Activated CD4-positive, alpha-beta T cell treated with anti-CD3 and anti-CD28 coated beads, Interleukin-10, Interleukin-2, amounts not matched to agents 100 ng/mL and 50 ng/mL, durations not matched to agents 16 hours and 8 hours (primary cell): Measurements from ENCODE around the gene UCP3.

Experiments
- DNase-seq: peaks from one replicate; pipeline ENCODE4 v3.0.0-alpha.2; 2020

The UCP3 gene, protein sequence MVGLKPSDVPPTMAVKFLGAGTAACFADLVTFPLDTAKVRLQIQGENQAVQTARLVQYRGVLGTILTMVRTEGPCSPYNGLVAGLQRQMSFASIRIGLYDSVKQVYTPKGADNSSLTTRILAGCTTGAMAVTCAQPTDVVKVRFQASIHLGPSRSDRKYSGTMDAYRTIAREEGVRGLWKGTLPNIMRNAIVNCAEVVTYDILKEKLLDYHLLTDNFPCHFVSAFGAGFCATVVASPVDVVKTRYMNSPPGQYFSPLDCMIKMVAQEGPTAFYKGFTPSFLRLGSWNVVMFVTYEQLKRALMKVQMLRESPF

DNA sequence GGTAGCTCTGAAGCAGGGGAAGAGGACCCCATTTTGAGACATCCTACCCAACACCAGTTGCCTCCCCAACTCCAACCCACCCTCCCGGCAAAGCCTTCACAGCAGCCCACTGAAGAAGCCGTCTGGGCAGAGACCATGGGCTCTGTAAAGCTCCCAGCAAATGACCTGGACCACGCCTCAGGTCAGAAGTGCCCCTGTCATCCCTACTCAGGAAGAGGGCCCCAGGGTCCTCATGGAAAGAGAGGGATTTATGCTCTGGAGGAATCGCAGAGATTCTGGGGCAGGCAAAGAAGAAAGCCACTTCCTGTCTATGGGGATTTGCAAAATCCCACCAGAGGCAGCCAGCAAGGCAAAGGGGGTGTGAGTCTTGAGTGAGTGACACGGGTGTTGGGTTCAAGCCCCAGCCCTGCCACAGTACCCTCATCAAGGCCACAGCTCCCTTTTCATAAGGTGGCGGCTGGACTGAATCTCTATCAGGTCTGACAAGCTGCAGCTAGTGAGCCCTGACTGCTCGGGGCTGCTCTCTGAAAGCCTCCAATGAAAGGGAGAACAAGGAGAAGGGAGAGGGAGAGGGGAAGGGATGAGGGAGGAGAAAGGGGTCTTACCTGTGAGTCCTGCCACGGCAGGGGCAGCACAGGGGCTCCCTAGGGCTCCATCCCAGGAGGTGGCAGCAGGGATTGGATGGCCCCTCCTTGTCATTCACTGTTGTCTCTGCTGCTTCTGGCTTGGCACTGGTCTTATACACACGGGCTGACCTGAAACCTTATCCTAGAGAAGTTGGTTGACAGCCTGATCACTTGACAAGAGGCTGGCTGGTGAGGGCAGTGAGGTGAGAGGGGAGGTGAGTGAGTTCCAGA lies at the start of gene UCP3:
TSS of gene UCP3 (minus strand) at position 713 of the 857 bp plus-strand sequence. CDS start 2,043 bp downstream, outside the sequence.
- DNase-seq, result no peak

DNA sequence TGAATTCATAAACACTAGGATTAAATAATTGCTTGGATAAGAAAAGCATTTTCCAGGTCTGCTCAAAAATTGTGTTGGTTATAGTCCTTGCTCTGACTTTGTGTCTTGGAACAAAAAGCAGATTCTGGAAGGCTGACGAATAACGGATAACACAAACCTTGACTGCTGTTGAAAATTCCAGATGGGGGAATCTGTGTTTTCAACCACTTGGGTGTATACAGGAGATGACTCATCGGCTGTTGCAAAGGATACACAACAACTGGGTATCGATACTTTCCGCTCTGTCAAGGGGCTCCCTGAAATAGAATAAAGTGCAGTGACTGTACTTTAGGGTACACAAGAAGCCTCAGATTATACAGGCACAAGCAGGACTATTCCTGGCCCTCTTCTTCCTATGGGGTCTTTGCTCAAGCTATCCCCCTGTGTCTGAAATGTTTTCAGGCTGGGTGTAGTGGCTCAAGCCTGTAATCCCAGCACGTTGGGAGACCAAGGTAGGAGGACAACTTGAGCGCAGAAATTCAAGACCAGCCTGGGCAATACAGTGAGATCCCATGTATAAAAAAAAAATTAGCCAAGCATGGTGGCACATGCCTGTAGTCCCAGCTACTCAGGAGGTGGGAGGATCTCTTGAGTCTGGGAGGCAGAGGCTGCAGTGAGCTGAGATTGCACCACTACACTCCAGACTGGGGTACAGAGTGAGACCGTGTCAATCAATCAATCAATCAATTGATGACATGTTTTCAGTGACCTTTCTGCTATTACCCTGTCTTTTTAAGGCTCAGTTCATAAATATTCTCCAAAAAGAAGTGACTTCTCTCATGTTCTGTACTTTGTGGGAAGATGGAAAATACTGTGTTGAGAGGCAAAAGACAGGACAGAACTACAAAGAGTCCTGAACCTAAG lies 48.6 kb upstream of the UCP3 start:
- no peak for DNase-seq

DNA sequence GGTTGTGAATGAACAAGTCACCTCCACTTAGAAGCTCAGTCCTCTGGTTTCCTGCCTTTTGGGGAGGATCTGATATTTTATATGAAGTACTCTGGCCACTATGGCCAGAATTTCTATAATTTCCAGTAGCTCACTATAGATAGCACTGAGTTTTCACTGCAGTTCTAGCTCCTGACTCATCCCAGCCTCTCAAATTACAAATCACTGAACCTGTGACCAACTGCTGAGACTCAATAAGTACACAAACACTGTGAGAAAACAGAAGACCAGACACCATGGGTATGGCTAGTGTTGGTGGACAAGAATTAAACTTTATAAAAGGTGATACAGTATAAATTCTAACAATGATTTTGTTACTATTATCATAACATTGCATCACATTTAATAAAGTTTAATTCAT lies 47.1 kb upstream of the UCP3 start:
- no peak for DNase-seq

DNA sequence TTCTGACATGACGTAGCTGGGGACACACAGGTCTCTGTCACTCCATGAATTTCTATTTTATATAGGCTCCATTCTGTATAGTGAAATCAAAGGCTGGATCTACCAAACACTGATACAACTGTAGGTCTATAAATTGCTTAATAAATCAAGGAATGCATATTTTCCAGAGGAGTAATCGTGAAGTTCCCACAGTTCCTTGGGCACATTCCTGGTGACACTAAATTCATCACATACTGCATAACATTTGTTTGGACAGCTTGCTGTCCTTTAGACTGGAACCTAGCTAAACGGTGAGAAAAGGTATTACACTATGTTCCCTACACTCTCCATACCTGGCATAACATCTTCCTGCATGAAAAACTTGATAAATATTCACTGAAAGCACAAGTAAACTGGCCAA lies 41.6 kb upstream of the UCP3 start:
- no peak for DNase-seq

DNA sequence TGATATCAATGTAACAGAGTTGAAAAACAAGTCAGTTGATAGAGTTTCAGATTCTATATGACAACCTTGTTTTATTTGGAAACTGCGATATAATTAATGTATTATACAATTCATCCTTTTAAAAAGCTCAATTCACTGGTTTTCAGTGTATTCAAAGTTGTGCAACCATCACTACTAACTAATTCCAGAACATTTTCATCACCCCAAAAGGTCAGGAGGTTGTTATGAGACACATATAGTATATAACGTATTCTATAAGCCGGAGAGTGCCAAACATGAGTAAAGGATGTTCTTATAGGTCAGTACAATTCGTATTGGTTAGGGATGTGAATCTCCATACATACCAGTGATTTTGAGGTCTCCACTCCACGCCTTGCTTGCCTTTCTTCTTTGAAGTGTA lies 40.1 kb upstream of the UCP3 start:
- DNase-seq, result no peak

DNA sequence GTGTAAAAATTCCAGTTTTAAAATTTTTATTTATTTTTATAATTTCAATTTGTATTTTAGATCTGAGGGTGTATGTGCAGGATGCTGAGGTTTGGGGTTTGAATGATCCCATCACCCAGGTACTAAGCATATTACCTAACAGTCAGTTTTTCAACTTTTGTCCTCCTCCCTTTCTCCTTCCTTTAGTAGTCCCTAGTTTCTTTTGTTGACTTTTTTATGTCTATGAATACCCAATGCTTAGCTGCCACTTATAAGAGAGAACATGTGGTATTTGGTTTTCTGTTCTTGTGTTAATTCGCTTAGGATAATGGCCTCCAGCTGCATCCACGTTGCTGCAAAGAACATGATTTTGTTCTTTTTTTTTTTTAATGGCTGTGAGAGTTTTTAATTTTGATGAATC lies 35.7 kb upstream of the UCP3 start:
- no peak for DNase-seq

DNA sequence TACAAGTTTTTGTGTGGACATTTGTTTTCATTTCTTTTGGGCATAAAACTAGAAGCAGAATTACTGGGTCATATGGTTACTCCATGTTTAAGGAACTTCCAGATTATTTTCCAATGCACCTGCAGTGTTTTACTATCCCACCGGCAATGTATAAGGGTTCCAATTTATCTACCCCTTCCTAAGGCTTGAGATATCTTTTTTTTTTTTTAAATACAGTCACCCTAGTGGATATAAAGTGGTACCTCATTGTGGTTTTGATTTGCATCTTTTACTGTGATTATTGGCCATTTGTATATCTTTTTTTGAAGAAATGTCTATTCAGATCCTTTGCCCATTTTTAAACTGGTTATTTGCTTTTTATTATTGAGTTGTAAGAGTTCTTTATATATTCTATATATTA lies 34.6 kb upstream of the UCP3 start:
- no peak for DNase-seq

DNA sequence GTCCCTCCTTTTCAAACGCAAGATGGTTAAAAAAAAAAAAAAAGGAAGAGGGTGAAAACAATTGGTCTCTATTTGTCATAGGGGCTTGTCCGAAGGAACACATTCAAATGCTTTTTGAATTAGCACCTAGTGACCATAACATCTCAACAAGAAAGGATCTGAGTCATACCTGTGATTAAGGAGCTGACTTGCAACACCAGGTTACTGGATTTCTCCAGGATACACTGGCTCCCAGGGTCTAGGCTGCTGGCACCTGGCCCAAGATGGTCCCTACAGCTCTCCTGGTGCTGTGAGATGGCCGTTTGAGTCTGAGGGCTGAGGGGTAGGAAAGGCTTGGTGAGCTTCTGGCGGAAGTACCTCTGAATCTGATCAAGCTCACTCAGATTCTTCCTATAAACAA lies 28.4 kb upstream of the UCP3 start:
- no peak for DNase-seq

DNA sequence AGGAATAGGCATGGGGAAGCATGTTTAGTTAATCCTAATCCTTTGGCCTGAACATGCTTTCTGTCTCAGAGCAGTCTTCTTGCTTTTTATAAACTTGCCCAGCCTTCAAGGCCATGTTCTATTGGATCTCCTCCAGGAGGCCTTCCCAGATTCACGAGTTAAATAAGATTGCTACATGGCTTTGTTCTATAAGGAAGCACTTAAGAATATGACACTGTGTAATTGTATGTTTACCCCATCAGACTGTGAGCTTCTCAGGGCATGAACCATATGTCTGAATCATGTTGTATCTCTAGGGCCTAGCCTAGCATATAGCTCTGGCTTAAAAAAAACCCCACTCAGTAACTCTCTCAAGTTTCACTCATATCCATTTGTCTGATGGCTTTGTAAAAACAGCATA lies 26.4 kb upstream of the UCP3 start:
- DNase-seq, result no peak

DNA sequence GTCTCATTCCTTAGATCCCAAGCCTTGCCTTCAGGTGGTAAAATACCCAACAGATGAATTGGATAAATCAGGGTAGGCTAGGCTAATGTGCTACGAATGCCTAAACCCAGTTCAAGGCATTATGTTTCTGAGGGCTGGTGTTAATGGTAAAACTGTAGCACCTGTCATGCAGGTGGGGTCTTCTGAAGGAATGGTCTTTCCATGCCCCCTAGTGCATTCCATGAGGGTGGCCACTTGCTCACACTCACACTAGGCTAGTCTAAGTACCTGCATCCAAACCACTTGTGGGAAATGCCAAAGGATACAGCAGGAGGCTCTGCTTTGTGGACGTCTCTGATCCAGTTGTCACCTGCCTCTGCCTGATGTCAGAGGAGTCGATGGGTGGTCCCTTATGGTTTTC lies 24.2 kb upstream of the UCP3 start:
- no peak for DNase-seq

DNA sequence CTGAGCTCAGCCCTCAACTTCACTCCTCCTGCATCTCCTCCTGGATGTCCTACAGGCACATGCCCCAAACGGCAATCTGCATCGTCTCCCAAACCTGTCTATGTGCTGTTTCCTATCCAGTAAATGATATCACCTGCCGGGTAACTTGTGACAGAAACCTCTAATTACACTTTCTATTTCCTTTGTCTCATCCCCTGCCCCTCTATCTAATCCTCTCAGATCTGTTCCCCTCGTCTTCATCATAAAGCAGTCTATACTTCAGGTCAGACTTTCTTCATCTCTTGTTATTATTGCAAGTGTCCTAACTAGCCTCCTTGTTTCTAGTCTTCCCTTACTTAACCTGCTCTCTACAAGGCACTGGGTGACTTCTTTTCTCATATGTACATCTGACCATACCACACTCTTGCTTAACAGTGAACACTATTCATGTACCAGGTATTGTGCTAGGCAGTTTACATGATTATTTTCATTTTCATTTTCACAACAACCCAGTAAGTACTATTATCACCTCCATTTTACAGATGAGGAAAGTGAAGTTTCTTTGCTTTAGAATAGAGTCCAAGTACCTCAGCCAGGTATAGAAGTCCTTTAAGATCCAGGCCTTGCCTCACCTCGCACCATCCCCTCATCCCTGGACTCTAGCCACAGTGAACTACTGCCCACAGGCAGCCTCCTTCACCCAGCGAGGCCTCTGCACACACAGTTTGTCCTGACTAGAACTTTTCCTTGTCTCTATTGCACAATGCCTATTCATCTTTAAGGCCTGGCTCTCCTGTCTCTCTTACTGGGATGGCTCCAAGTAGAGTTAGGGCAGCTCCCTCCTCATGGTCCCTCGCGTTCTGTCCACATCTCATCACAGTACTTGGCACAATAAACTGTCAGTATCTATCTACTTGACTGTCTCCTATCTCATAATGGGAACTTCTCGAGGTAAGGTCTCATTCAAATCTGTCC lies 22.1 kb upstream of the UCP3 start:
- peak; percentile 50 for DNase-seq

DNA sequence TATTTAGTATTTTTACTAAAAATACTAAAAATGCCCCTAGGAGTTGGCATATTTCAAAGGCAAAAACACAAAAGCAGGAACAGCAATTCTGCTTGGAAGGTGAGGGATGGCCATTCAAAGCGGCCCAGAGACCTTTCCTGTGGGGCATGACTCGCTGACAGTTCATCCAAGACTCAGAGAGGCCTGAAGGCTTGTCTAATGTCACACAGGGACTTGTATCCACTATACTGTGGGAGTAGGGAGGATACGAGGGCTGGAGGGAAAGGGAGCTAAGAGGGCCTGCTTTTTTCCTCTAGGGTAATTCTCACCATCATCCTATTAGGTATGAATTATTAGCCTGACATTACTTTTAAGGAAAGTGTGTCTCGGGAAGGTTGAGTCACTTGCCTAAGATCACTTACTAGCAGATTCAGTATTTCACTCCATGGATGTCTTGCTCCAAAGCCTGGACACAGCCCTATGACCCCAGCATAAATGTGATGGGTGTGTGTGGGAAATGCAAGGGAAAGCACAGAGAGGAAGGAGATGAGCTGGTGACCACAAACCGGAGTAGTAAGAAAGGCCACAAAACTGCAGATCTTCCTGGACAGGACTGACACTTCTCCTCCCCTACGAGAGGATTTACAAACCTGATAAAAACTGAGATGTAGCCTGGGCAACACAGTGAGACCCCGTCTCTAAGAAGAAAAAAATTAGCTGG lies 16.7 kb upstream of the UCP3 start:
- DNase-seq, result peak; percentile 67

DNA sequence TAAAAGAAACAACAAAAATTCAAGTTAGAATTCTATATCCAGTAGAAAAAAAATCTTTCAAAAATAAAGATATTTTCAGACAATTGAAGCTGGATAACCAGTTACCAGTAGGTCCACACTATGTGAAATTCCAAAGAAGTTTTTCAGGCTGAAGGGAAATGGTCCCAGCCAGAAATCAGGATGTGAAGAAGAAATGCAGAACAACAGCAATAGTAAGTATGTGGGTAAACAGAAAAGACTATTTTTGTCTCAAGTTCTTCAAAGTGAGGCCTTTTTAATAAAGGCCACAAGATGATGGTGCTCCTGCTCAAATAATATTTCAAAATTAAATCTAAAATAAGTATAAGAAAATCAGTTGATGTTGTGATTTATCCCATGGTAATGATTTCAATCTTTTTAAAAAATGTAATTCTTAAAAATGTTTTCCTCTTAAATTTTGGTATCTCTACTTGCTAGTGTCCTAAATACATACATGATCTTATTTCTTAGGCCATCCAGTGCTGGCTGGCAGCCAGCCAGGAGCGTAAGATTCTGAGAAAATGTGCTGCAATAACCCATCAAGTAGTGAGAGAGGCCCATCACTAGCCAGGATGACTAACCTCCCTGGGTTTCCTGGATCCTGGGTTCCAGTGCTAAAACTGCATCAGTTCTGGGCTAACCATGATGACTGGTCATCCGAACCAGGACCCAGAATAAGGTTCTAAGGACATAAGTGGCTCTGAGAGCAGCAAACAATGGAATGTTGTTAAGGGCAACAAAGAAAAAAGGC lies 15.6 kb upstream of the UCP3 start:
- peak; percentile 85 for DNase-seq

DNA sequence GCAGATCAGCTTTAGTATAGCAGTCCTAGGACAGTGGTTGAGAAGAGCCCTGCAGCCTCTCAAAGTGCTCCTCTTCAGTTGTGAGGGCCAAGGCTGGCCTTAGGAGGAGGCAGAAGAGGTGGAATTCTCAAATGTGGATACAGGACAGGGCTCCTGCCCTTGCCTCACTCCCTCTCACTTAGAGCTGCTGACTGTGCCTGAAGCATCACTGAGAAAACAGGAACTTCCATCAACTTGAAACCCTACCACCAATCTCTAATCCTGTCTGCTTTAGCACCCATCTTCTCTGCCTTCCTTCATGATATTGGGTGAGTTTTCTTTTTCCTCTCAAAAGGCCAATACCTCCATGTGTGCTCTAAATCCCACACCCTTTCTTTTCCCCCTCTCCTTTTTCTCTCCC lies 14.4 kb upstream of the UCP3 start:
- DNase-seq, result no peak

DNA sequence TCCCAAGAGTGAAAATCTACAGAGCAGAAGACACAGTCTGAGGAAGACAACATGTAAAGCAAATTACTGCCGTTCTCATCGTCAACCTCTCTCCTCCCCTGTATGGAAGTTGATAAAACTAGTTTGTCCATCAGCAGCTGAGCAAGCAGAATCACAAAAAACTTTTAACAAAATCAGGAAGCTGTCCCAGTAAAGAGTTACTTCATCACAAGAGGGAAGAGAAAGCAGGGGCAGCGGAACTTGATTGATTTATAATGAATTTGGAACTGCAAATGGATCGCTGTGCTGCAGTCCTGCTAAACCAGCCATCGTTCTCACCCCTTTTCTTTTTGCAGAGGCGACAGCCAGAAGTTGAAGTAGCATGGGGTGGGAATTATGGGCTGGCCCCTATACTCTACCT lies 13.7 kb upstream of the UCP3 start:
- no peak for DNase-seq

DNA sequence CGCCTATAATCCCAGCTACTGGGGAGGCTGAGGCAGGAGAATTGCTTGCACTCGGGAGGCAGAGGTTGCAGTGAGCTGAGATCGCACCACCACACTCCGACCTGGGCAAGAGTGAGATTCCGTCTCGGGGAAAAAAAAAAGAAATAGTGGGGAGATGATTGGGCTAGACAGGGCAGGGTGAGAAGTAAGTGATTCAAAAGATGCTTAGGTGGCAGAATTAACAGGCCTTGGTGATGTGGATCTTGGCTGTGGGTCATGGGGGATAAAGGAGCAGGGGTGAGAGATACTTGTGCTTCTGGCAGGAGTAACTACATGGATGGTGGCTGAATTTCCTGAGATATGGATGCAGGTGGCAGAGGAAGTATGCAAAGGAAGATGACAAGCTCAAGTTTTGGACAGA lies 13.1 kb upstream of the UCP3 start:
- no peak for DNase-seq

DNA sequence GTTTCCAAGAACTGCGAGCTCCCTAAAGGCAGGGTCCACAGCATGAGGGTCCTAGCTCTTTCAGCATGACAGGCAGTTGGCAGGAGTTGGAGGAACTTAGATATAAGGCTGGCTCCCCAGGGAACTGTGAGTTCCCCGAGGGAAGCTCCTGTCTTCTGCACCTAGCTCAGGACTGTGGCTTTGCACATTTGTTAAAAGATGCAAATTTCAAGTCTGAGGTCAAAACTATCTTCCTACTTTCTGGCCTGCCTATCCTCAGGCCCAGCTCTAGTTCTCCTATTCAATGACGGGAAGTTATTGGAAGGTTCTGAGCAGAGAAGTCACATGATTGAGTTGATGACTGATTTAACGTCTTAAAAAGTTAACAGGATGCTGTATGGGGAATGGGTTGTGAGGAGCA lies 11.7 kb upstream of the UCP3 start:
- peak; percentile 66 for DNase-seq

DNA sequence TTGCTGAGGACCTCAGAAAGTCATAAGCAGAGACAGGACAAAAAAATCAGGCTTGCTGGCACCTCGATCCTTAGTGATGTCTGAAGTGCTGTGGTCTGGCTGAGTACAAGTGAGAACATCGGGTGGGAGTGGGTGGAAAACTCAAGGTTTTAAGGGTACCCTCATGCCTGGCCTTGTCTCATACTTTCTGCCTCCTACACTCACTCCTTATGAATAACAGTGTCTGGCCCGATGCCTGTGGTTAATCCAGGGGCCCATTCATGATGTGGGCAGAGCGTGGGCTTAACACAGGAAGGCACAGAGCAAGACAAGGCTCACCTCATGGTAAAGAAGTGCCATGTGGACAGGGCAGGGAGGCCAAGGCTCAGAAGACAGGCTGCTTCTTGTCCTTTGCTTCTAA lies 11.0 kb upstream of the UCP3 start:
- DNase-seq, result peak; percentile 86

DNA sequence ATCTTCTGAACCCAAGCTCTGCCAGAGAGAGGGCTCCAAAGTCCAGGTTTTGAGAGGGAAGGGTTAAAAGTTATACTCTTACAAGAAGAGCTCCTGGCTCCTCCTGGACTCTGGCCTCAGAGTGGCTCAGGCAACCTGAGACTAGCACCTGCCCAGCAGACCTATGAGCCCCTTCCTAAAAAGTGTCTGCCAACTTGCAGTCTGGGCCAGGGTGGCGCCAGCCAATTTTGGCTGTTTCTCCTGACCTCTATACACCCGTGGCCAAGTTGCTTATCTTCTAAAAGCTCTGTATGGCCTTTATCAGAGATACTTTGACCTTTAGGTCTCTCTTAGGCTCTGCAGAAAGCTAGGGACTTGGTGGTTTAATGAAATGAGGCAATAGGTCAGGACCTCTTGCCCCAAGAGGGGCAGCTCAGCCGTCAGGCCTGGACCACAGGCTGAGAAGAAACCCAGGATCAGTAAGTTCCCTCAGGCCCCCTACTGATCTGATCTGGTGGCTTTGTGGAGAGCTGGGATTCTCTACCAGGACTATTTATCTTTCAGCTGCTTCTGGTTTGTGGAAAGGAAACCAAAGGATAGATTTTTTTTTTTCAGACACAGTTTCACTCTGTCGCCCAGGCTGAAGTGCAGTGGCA lies 10.3 kb upstream of the UCP3 start:
- DNase-seq, result no peak

DNA sequence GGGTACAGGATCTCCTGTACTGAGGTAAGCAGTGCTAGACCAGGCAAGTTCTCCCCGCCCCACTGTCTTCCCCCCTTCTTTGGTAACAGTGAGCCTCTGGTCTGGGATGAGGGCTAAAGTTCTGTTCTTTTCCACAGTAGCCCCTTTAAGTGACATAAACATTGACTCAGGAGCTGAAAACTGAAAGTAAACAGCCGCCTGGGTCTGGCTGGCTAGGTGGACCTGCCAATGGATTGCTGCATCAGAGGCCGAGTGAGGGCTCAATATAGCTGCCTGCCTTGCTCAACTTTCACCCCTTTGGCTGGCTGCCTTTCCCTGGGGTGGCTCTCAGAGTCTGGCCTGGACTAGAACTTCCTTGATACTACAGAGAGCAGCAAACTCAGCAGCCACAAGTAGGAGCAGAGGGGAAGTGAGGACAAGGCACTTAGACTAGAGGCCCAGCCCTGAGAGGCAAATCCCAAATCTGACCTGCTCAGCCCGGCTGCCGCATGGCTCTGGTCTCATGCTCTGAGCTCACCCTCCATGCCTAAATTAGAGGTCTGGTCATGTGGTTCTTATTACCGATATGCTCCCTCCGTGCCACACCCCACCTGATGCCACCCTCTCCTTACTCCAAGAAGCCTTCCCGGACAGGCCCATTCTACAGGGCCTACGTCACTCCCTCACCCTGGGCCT lies 9.6 kb upstream of the UCP3 start:
- DNase-seq, result no peak
